Panc1 (cell line): ENCODE data around the gene ZNF575. TPM values are rescaled to one million over a fixed set of nuclear protein-coding genes. Genes with fewer than 3 reads are reported as not detected.

Experiments
- ATAC-seq: fragments of 200-7000 bp; cut with Tn5 transposase; 2 replicates; pipeline ENCODE4 v1.9.1; 2020; ENCODE audit warnings: mild to moderate bottlenecking, moderate library complexity
- BruUV-seq: library from RNA; stranded (reverse); fragments of 400-500 nt; replicated peaks from 2 replicates; lab custom pipeline; 2021; lab: Mats Ljungman, UMichigan
- CTCF ChIA-PET: fragments of 300-600 bp; sonication (Branson Sonifier 250); formaldehyde crosslinking; loops from one replicate; lab custom pipeline; 2022; ENCODE audit warnings: antibody characterized with exemption; lab: Charles Lee
- POLR2A ChIA-PET: fragments of 300-600 bp; sonication (Branson Sonifier 250); formaldehyde crosslinking; loops from one replicate; lab custom pipeline; 2022; ENCODE audit warnings: antibody characterized with exemption; lab: Charles Lee
- DNase-seq: peaks from one replicate; pipeline ENCODE4 v3.0.0-alpha.2; 2010; ENCODE audit warnings: low read depth, low spot score
- H3K27ac ChIP-seq: 2 replicates; pipeline ENCODE4 v1.5.1; 2011; ENCODE audit warnings: mild to moderate bottlenecking, low read length, inconsistent platforms
- H3K27me3 ChIP-seq: fragments of 200-500 bp; sonication (Bioruptor generic); 2 replicates; pipeline ENCODE4 v1.6.0; 2014; ENCODE audit warnings: low read length, inconsistent platforms; ENCODE audit not compliant: control insufficient read depth, insufficient read depth
- H3K36me3 ChIP-seq: fragments of 200-500 bp; sonication (Bioruptor generic); 2 replicates; pipeline ENCODE4 v1.5.1; 2014; ENCODE audit warnings: inconsistent platforms, mild to moderate bottlenecking, low read length, moderate library complexity; ENCODE audit not compliant: control insufficient read depth, insufficient read depth
- H3K4me1 ChIP-seq: 2 replicates; pipeline ENCODE4 v1.5.1; 2011; ENCODE audit warnings: inconsistent platforms, mild to moderate bottlenecking, low read length, moderate library complexity; ENCODE audit not compliant: control insufficient read depth, insufficient read depth
- H3K4me3 ChIP-seq, 2 experiments: 2 replicates each; pipeline ENCODE4 v1.5.1; 2011 to 2012; ENCODE audit warnings: low read depth in 2 of 2, low read length in 2 of 2, mild to moderate bottlenecking in 2 of 2, inconsistent platforms in 1 of 2, moderate library complexity in 1 of 2
- H3K9me3 ChIP-seq: fragments of 200-500 bp; sonication (Bioruptor generic); 2 replicates; pipeline ENCODE4 v1.5.1; 2014; ENCODE audit warnings: low read depth, mild to moderate bottlenecking, inconsistent platforms, low read length, moderate library complexity; ENCODE audit not compliant: control insufficient read depth, insufficient read depth
- POLR2AphosphoS5 ChIP-seq: IDR thresholded peaks from 2 replicates; pipeline ENCODE4 v1.6.1; 2012; ENCODE audit warnings: mild to moderate bottlenecking, low read depth, low read length, moderate library complexity
- REST ChIP-seq, 2 experiments: IDR thresholded peaks; 2 replicates each; pipeline ENCODE4 v1.6.1; 2011 to 2012; ENCODE audit warnings: low read depth in 2 of 2, control low read depth in 1 of 2, low read length in 1 of 2, mild to moderate bottlenecking in 1 of 2, moderate library complexity in 1 of 2; ENCODE audit not compliant: insufficient read depth in 1 of 2
- SIN3A ChIP-seq: IDR thresholded peaks from 2 replicates; pipeline ENCODE4 v1.6.1; 2012; ENCODE audit warnings: low read depth, mild to moderate bottlenecking, low read length, moderate library complexity, borderline replicate concordance; ENCODE audit not compliant: insufficient read depth
- TCF7L2 ChIP-seq: IDR thresholded peaks from 2 replicates; pipeline ENCODE4 v1.6.1; 2011; ENCODE audit warnings: mild to moderate bottlenecking, low read depth, low read length, inconsistent platforms
- in situ Hi-C: cut with HindIII; loops from 2 replicates; pipeline ENCODE4 v1.10.0; 2016; ENCODE audit warnings: low sequenced_read_pairs, low pct_unique_long_range_greater_than_20kb
- intact Hi-C: fragments of 100-400 bp; cut with micrococcal nuclease; formaldehyde crosslinking; loops from one replicate; pipeline ENCODE4 v1.10.0; 2022; ENCODE audit not compliant: unreplicated experiment
- total RNA-seq: library from RNA; stranded (reverse); gene quantifications from one replicate; pipeline ENCODE4 v1.2.1, GENCODE V29; 2021; ENCODE audit not compliant: unreplicated experiment
- TF ChIP-seq, protein P1 (sequence below): fragments of 450-650 bp; IDR thresholded peaks from 2 replicates; pipeline ENCODE4 v1.5.1; 2017; ENCODE audit warnings: mild to moderate bottlenecking

ZNF575 gene
- total RNA-seq, 1 experiment from 2014 or later, result 1.9 TPM

DNA sequence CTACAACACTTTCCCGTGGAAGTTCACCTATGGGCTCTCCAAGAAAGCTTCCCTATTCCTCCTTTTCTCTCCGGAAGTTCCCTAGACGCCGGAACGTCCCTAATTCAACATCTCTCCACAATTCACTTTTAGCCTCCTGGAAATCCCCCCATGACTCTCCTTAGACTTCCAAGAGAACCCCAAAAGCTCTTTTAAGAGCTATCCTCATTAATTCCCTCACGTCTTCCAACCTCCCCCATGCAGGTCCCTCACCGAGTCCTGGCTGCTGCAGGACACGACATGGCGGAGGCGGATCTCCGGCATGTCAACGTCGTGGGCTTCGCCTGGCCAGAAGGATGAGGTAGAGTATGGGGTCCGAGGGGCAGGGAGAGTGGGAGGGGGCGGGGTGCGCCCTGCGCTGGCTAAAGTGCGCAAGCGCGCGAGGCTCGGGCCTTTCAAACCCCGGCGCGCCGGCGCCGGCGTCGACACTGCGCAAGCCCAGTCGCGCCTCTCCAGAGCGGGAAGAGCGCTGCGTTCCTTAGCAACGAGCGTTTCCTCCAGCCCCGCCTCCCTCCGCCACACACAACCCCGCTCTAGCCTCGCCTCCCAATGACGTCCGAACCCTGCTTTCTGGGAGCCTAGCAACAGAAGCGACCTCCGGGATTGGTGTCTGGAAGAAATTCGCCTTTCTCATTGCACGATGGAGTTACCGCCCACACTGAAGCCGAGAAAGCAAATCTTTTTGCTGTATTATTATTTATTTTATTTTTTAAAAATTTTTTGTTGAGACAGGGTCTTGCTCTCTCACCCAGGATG lies 42.4 kb downstream of the ZNF575 start, which contains the start of the genes PINLYP and XRCC1:
Gene PINLYP (plus strand): TSS at position 646 of the 795 bp plus-strand sequence. CDS start 1,391 bp downstream, outside the sequence.
Gene XRCC1 (minus strand): TSS at position 372 of the 795 bp plus-strand sequence. CDS start 69 bp downstream, at position 303.
- Histone ChIP-seq H3K4me3 (peak within 1 kb of the TSS; percentile 74 to 99), H3K9me3 (no peaks in the 10 kb centered on the region), H3K27ac (peak within 1 kb of the TSS; percentile 96), H3K36me3 (peaks cover 7% of the 10 kb centered on the region; the same call in 1 of the 2 replicates), H3K27me3 (no peaks in the 10 kb centered on the region), H3K4me1 (peaks cover 3% of the 10 kb centered on the region; the same call in 1 of the 2 replicates)
- ChIA-PET CTCF (no interaction called here), POLR2A (interaction anchor here (0.6 kb wide), 1 partner anchor 87 kb away, joined by 3 read pairs; no protein-coding TSS in a partner anchor)
- intact Hi-C loops (no loop called here), in situ Hi-C loops (no loop called here)
- peak; percentile 100 for ATAC-seq
- peak; percentile 81 for DNase-seq
- TF ChIP-seq POLR2AphosphoS5 (no peak), REST (IDR thresholded peaks at IDR 0.05; ENCODE audit: insufficient read depth in 1 of 2, low read depth in 2 of 2, low read length in 1 of 2) (no peak), TCF7L2 (no peak), SIN3A (no peak)
- TF ChIP-seq, protein P1, sequence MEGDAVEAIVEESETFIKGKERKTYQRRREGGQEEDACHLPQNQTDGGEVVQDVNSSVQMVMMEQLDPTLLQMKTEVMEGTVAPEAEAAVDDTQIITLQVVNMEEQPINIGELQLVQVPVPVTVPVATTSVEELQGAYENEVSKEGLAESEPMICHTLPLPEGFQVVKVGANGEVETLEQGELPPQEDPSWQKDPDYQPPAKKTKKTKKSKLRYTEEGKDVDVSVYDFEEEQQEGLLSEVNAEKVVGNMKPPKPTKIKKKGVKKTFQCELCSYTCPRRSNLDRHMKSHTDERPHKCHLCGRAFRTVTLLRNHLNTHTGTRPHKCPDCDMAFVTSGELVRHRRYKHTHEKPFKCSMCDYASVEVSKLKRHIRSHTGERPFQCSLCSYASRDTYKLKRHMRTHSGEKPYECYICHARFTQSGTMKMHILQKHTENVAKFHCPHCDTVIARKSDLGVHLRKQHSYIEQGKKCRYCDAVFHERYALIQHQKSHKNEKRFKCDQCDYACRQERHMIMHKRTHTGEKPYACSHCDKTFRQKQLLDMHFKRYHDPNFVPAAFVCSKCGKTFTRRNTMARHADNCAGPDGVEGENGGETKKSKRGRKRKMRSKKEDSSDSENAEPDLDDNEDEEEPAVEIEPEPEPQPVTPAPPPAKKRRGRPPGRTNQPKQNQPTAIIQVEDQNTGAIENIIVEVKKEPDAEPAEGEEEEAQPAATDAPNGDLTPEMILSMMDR, result no peak
- BruUV-seq, result no TSS peak

- H3K27me3 ChIP-seq, result no peaks in the 10 kb centered on the region
- H3K36me3 ChIP-seq, result peaks cover 7% of the 10 kb centered on the region; the same call in 1 of the 2 replicates
- no peak for DNase-seq
- peaks cover 3% of the 10 kb centered on the region; the same call in 1 of the 2 replicates for H3K4me1 ChIP-seq
- in situ Hi-C loops, result no loop called here
- no peaks in the 10 kb centered on the region for H3K9me3 ChIP-seq
- BruUV-seq, result no TSS peak
- TF ChIP-seq POLR2AphosphoS5 (no peak), SIN3A (no peak), TCF7L2 (no peak), REST (IDR thresholded peaks at IDR 0.05; ENCODE audit: insufficient read depth in 1 of 2, low read depth in 2 of 2, low read length in 1 of 2) (no peak)
- TF ChIP-seq, protein P1, result no peak
- ChIA-PET POLR2A (no interaction called here), CTCF (no interaction called here)
- peak; percentile 23; the same call in 1 of the 2 replicates for ATAC-seq
- intact Hi-C loops, result no loop called here
- H3K27ac ChIP-seq, result peak overlapping the region; percentile 85
- H3K4me3 ChIP-seq, result peak overlapping the region; percentile 74 to 99
Measured at GRCh38 chr19:43575955-43576878, 43.2 kb downstream of the ZNF575 start.
